Measurements from ENCODE around the gene OR52E4.

DNA sequence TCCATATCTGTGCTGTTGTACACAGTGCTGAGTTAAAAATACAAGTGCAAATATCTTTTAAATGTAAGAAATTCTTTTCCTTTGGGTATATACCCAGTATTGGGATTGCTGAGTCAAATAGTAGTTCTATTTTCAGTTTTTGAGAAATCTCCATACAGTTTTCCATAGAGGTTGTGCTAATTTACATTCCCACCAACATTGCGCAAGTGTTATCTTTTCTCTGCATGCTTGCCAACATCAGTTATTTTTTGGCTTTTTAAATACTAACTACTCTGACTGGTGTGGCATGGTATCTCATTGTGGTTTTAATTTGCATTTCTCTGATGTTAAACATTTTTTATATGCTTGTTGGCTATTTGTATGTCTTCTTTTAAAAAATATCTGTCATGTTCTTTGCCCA lies 29.4 kb upstream of the OR52E4 start:
- TF ChIP-seq POLR2AphosphoS5 (IDR thresholded peaks at IDR 0.05; ENCODE audit: low read depth, low read length) (no peak), POLR2A (IDR thresholded peaks at IDR 0.05; ENCODE audit: low read depth, low read length) (no peak), TAF1 (IDR thresholded peaks at IDR 0.05; ENCODE audit: borderline replicate concordance, low read depth, low read length) (no peak)
